GM23248 (cell line): Measurements from ENCODE around the gene CNR2.

Experiments
- EZH2 ChIP-seq: fragments of 200-600 bp; sonication (generic); IDR thresholded peaks from 2 replicates; pipeline ENCODE4 v1.6.1; 2018; ENCODE audit warnings: antibody characterized with exemption, mild to moderate bottlenecking; ENCODE audit not compliant: insufficient read depth, poor library complexity, severe bottlenecking
- EZH2phosphoT487 ChIP-seq: fragments of 200-600 bp; sonication (generic); IDR thresholded peaks from 2 replicates; pipeline ENCODE4 v1.6.1; 2018; ENCODE audit warnings: antibody characterized with exemption, moderate library complexity, mild to moderate bottlenecking, low read depth; ENCODE audit not compliant: insufficient read depth

- TF ChIP-seq EZH2phosphoT487 (no peak), EZH2 (no peak)
These were observed 30.4 kb downstream of the CNR2 start for GRCh38 chr1:23882746-23883145.
